ENCODE data around the gene ZBTB16.

- TF ChIP-seq CTCF (conservative IDR thresholded peaks at IDR 0.05) (no peak), EZH2 (IDR thresholded peaks at IDR 0.05; ENCODE audit: low read depth) (no peak)
Observed at GRCh38 chr11:114297806-114298709, 238.5 kb downstream of the ZBTB16 start.
